Fibroblast of skin of left biceps (primary cell): ENCODE measurements around the gene IRX1.

ENCODE experiments used
- DNase-seq, 2 experiments: peaks; one replicate each; pipeline ENCODE4 v3.0.0-alpha.2; 2013; ENCODE audit warnings: low read depth in 2 of 2

Gene IRX1

DNA sequence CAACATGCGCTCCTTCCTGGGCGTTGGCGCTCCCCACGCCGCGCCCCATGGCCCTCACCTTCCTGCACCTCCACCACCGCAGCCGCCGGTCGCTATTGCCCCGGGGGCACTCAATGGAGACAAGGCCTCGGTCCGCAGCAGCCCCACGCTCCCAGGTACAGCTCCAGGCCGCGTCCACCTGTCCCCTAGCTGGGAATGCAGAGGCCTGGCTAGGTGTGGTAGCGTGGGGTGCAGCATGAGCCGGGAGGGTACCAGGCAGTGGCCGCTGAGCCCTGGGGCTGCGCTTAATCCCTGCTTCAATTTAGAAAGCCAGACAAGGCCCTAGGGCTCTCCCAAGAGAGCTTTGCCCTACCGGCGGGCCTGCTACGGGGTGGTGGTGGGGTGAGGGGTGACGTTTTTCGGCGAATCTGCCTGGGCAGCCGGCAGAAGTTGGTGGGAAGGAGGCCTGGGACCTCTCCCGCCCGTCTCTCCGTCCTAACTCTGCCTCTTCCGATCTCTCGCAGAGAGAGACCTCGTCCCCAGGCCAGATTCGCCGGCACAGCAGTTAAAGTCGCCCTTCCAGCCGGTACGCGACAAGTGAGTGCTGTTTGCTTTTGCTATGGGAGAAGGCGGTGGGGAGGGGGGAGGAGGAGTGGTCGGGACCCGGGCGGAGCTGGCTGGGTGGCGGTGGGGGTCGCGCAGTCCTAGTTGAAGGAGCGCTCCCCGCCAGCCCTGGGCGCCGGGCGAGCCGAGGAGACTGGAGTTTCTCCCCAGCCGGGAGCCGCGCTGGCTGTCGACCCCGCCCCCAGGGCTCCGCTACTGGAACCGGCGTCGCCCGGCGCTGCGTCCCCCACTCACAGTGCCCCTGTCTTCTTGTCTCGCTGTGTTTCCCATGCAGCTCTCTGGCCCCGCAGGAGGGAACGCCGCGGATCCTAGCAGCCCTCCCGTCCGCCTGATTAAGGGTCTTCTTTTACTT, 4.8 kb downstream of the IRX1 start:
- DNase-seq, result no peak

DNA sequence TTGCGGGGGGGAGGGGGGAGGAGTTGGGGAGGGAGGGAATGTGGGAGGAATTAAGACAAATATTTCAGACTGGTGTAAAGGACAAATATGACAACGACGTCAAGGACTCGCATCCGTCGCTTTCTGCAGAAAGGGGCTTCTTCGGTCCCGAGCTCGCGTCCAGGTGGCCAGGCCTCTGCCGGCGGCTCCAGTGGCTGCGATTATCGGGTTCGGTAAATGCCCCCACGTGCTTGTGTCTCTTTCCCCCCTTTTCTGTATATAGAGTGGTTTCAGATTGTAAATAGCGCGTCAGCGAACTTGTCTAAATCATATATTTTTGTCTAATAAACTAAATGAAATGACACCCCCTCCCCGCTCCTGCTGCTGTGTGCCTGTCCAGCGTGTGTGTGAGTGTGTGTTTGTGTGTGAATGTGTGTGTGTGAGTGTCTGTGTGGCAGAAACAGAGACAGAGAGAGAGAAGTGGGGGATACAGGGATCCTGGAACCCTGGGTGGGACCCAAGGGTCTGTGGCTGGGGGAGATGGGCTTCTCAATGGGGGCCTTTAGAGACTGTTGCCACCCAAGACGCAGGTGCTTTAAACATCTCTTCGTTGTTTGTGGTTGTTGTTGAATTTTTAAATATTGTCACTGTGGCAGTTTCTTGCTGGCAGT, 5.6 kb downstream of the IRX1 start:
- no peak for DNase-seq

DNA sequence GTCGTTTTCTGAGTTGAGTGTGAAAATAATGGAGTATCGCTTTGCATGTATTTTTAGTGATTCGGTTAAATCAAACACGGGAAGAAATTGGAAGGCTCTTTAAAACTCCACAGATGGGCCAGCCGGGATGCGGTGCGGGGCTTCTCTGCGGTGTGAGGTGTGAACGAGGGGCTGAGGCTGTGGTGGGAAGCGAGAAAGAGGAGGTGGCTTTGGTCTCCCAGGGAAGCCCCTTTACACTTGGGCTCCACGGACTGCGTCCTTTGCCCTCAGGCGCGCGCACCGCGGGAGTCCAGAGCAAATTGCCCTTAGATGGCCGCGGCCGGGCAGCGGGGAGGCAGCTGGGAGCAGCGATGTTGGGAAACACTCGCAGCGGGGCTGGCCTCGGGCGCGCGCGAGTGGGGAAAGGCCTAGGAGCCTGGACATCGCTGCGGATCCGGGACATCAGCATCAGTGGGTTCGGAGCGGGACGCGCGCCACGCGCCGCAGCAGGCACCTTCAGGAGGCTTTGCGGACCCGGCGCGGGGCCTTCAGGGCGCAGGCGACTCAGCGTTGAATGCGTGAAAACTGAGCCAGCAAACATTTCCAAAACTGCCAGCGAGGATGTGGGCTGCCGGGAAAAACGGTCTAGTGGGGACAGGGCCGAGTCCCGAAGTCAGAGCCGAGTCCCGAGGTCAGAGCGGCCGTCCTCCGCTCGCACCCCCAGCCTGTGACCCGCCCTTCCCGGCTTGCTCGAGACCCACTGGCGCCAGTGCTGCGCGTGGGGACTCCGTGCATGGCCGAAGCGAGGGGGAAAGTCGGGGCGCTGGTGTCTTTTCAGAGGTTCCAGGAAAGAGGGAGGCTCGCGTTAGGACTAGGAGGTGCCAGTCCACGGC, 6.5 kb downstream of the IRX1 start:
- DNase-seq, result no peak

DNA sequence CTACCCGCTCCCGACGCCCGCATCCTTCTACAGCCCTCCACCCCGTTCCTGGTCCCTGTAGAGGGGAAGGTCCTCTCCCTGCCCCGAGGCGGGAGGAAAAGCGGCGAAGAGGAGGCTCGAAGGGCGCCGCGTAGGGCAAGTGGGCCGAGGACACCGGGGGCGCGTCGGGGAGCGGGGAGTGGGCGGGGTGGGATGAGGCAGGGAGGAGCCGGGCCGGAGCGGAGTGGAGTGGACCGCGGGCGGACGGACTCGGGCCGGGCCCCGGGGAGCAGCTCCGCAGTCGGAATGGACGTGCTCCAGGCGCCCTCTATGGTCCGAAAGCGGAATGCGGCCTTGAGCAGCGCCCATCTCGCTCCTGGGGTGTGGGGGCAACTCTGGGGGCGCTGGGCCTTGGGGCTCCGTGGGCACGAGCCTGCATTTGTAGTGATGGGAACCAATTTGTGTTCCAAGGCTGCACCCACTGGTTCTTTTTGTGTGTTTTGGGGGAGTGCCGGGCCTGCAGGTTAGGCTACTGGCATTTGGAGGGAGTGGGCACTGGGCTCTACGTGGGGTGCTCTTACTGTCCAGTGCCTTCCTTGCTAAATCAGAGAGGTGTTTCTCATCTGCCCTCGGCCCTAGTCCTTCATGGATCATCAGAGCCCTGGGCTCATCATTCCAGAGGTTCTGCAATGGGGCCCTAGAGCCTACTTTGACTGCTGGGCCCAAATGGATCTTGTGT, 7.3 kb downstream of the IRX1 start:
- DNase-seq, result no peak

DNA sequence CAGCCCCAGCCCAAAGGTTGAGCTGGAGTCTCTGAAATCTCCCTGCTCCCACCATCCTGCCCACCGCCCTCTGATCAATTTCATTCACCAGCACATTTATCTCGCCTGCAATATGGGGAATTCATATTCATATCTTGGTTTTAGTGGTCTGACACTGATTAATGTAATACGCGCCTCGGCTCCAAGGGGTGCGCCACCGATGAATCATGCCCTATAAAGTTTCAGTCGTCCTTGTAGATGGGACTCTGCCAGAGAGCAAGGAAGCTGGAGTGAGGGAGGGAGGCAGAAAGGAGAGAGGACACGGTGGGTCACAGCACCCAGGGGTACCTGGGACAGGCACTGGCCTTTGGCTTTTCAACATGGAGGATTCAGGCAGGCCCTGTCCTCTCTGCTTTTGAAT, 8.9 kb downstream of the IRX1 start:
- DNase-seq, result no peak

DNA sequence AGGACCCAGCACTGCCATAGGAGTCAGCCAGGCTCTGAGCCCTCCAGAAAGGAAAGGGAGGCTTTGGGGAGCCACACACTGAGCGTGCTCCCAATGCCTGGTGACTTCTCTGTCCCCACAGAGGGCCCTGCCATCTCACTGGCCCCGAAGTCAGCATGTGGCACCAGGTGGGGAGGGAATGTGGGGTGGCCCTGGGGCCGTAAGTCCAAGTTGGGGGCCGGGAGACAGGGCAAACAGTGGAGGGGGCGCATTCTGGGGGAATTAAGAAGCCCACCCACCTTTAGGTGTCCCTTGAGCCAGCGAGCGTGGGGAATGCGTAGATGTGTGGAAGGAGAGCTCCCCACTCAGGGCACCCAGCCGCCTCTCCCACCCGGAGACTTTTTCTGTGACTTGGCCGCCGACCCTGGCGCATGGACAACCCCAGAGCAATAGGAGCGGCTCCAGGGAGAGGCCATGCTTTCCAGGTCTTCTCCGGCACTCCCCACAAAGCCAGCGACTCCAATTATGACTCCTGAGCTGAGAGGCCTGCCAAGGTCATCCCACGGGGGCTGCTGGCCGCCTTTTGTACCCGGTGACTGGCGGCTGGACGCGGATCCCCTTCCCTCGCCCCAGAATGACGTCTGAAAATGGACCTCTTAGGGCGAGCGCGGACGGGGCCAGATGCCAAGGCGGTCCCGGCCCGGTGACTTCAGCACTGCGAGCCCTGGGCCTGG, 9.8 kb downstream of the IRX1 start:
- DNase-seq, result no peak

DNA sequence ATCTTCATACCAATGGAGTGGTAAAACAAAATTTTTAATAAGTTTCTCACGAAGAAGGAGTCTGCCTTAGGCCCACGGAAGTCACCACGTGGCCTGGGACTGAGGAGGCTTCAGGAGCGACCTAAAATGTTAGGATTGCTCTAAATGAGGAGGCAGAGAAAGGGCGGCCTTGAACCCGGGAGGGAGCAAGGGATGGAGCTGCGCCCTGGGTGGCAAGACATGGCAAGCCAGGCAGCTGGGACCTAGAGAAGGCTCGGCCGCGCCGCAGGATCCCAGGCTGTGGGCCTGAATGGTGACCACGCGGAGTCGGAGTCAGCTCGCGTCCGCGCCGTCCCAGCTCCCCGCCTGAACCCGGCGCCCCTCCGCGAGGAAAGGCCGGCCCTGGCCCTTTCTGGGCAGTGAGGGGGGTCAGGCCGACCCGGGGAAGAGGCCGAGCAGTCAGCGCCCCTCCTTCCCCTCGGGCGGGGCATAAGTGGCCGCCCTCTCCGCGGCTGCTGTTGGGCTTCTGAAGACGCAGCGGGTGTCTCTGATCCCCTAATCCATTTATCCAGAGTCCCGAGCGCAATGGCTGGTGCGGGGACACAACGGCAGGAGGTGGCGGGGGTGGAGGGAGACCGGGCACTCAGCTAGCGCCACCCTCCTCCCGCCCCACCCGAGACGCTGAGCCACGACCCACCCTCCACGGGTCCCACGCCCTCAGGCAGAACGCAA, 10.6 kb downstream of the IRX1 start:
- DNase-seq, result no peak

DNA sequence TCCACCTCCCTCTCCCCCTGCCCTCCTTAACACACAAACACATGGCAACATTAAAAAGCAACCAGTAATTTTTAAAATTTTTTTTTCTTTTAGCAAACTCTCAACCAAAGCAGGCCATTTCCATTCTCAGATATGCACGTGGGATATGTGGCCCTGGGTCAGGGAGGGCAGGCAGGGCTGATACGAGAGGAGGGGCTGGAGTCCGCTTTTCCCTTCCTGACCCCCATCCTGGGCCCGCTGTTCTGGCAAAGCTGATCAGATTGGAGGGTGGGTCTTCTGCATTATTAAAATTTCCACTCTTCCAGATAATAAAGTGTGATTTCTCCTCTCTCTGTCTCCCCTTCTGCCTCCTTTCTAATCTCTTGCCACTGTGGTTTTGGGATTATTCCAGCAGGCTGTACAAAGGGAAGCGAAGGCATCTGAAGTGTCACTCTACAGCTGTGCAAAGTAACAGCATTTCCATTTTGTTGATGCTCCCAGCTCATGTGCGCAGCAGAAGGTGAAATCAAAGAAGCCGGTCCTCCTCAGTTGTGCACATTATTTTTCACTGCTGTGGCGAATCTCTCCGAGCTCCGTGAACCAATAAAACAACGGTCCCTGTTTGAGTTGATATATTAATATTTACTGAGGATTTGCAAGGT, 12.0 kb downstream of the IRX1 start:
- DNase-seq, result no peak

DNA sequence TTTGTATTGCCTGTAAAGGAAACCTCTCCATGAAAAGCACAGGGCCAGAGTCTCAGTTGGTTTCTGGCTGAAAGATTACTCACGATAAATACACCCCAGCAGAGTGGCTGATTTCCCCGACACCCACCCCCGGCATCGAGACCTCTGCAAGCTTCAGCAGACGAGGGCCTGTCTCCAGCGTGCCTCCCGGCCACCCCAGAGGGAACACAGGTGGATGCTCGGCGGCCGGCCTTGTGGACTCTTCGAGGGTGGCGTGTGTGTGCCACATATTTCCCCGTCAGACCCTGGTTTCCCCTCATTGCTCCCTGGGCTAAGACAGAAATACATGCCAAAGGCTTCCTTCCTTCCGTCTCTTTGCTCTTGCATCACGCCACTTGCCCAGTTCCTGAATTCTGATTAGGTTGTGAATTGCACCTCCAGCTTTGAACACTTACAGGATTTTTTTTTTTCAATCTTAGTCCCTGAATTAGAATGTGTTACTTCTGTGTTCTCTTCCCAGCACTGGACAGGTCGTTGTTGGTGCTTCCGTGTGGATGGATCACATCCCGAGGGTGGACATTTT, 13.6 kb downstream of the IRX1 start:
- DNase-seq, result no peak

DNA sequence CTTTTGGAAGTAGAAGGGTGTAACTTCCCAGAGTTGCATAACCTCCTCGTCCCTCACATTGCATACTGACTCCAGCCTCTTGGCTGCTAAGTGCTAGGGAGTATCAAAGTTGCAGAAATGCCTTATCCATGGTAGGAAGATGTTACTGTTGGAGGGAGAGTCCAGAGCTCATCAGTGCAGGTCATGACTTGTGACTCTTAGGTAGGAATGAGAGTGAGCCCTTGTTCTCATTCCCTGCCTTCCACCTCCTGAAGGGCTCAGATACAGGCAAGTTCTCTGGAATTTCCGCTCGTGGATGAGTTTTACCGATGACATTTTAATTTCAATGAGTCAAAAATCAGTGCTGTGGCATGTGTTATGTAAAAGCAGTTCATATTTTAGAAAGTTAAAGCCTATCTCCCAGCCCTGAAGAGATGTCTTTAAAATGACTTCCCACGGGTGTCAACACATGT, 17.0 kb downstream of the IRX1 start:
- no peak for DNase-seq

DNA sequence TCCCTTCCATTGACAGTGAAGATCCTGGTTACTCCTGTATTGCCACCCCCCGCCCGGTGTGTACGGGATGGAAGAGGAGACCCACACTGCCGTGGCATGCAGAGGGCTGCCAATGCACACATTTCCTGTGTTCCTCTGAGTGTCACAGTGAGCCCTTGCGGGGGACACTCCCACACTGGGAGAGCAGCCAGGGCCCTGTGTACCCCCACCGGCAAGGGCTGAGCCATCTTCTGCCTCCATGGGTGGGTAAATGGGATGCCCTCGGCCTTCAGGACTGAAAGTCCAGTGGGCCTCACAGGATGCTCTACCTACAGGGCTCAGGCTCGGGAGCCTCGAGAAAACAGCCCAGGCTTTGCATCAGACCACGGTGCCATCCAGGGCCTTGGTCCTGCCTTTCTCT, 18.1 kb downstream of the IRX1 start:
- no peak for DNase-seq

DNA sequence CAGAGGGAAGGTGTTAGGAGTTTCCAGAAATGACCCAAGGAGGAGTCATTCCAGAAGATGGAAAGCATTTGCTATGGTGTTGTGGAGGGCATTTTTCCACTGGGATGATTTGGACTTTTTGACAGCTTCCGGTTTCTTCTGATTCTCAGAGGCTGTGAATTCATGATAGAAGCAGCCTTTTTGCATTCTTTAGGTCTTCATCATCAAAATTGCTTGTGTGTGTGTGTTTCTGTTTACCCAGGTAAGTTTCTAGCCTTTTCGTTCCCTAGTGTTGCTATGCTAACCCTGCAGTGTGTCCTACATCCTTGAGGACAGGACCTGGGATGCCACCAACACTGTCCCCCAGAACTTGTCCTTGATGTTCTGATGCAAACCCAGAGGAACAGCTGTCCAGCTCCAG, 19.6 kb downstream of the IRX1 start:
- no peak for DNase-seq

DNA sequence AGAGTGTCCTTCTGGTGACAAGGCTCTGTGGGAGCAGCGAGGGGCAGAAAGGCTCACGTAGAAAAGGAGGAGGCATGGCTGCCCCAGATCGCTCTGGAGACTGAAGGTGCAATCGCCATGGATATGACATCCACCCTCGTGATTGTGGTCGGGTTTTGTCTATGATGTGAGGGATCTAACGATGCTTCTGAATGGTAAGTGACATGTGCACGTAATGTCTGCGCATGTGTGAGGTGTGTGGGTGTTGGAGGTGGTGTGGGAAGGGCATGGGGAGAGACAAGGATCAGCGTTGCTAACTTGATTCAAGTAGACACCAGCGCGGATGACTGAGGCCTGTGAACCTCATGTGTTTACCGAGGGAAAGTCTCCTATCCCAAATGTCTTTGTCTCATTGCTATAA, 20.2 kb downstream of the IRX1 start:
- DNase-seq, result no peak

DNA sequence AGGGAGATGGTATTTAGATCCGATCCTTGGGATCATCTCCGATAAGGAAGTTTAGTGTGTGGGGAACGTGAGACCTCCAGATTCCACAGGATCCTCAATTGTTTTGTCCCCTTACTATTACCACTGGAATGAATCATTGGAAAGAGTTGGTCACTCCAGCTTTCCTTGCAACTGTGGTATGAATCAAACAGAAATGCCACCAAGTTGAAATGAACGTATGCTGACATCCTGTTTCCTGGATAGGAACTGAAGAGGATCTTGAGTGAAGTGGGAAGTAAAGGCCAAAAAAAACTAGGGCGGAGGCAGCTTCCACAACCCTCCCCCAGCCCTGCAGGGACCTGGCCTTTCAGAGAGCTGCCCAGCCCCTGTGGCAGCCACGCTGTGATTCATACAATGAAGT, 23.9 kb downstream of the IRX1 start:
- DNase-seq, result no peak

DNA sequence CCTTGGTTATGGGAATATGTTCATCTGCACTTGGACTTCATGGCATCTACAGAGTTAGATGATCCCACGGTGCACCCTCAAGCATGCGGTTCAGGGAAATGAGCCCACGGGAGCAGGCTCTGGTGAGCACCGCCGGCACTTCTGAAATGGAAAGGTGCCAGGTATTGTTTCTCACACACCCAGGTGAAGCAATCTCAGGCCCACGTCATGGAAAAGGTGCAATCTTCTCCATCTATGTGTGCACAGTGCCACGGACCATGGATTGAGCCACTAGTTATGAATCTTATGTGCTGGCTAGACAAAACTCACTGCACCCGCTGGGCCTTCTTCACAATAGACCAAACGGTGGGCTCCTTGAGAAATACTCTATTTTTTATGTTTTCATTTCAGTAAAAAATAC, 27.3 kb downstream of the IRX1 start:
- no peak for DNase-seq

DNA sequence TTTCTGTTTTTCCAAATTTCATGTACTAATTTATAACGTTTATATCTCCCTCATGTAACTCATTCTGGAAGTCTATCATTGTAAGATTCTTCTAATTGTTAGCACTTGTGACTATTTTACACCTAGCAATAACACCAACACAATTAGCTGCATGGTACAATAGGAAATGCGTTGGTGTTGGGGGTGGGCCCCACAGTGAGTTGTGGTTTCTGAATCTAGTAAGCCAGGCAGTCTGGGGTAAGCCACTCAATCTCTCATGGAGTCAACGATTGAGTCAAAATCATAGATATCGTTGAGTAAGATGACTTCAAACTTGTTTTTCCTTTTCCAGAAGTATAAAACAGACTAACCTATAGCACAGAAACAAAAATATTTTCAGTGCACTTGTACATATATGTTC, 30.0 kb downstream of the IRX1 start:
- DNase-seq, result no peak

DNA sequence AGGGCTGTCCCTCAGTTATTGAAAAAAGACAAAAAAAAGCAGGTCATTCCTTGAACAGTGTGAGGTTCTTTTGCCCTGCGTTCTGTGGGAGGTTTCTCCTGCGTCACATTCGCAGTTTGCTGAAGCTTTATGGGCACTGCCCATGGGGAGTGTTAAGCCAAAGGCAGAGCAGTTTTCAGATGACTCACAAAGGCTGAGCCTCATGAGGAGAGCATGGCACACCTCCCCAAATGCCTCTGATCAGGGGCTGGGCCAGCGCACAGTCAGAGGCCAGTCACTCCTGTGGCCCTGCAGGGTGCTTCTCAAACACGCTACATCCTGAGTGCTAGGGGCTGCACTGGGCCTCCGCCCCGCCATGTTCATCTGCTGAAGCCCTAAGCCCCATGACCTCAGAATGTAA, 38.4 kb downstream of the IRX1 start:
- no peak for DNase-seq

DNA sequence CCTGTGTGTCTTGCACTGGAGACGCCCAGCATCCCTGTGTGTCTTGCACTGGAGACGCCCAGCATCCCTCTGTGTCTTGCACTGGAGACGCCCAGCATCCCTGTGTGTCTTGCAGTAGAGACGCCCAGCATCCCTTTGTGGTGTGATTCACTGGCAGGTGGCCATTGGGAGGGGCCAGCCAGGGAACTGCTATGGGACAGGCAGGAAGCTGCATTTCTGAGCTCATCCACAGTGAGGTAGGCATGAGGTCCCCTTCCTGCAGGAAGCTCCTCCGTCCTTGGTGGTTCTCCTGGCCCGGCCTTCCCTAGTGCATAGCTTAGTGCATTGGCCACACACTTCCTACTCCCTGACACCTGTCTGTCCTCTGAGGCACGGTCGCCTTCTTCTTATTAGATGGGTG, 43.5 kb downstream of the IRX1 start:
- DNase-seq, result no peak

DNA sequence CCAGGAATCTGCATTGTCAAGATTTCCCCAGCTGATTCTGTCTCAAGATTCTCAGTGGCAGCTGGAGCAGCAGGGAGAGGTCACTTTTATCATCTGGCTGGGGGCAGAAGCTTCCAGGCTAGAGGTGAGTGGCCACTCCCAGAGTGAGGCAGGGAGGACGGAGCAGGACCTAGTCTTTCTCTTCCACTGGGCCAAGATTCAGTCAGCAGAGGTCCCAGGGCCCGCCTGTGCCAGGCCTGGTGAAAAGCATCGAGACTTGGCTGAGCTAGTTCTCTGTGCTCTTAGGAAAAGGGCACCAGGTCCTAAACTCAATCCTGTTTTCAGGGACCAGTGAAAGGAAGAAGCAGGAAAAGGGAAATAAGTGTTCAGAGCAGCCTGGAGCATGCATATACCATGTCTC, 46.6 kb downstream of the IRX1 start:
- DNase-seq, result no peak

DNA sequence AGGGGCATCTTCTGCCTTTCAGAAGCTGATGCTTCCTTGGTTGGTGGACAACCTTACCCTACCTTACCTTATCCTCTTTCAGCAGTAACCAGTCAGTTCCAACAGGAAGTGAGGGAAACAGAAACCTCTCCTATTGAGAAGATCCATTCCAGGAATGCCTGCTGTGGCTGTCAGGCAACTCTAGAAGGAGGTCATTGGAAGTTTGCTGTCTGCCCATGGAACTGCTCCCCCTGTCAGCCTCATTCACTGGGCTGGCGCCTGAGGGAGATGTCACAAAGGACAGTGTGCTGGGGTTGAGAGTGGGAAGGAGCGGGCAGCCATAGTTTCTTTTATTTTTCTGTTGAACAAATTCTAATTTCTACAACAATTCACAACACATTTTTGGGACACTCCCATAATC, 54.7 kb downstream of the IRX1 start:
- no peak for DNase-seq
